LNCaP clone FGC (cell line): ENCODE results near the gene RNF150.

Experiments used
- DNase-seq: peaks from one replicate; pipeline ENCODE4 v3.0.0-alpha.2; 2011; ENCODE audit warnings: low read depth
- H3K4me3 ChIP-seq: 2 replicates; pipeline ENCODE4 v1.5.1; 2011; ENCODE audit warnings: mild to moderate bottlenecking, low read depth, low read length, control low read depth
- CTCF ChIP-seq: IDR thresholded peaks from 2 replicates; pipeline ENCODE4 v1.5.1; 2012; ENCODE audit warnings: mild to moderate bottlenecking; ENCODE audit not compliant: control insufficient read depth, insufficient read depth; ENCODE audit errors: extremely low read depth

The RNF150 gene

GRCh38 chr4:140935254-140935653 lies 198.0 kb downstream of the RNF150 start:
- TF ChIP-seq CTCF: no peak
- H3K4me3 ChIP-seq: no peak overlapping the region
- DNase-seq: no peak

- no peak overlapping the region for H3K4me3 ChIP-seq
- no peak for DNase-seq
- no peak for TF ChIP-seq CTCF
Observed at GRCh38 chr4:140932501-140933045, 200.7 kb downstream of the RNF150 start.

GRCh38 chr4:140931911-140932310 lies 201.4 kb downstream of the RNF150 start:
- TF ChIP-seq CTCF: no peak
- DNase-seq: no peak
- H3K4me3 ChIP-seq: no peak overlapping the region

GRCh38 chr4:140930557-140930956 lies 202.7 kb downstream of the RNF150 start:
- H3K4me3 ChIP-seq: no peak overlapping the region
- no peak for DNase-seq
- TF ChIP-seq CTCF: no peak

- no peak overlapping the region for H3K4me3 ChIP-seq
- no peak for DNase-seq
- TF ChIP-seq CTCF: no peak
Observed at GRCh38 chr4:140930011-140930410, 203.3 kb downstream of the RNF150 start.

GRCh38 chr4:140928880-140929279 lies 204.4 kb downstream of the RNF150 start:
- no peak for DNase-seq
- H3K4me3 ChIP-seq: no peak overlapping the region
- TF ChIP-seq CTCF: no peak

- TF ChIP-seq CTCF: no peak
- DNase-seq: no peak
- no peak overlapping the region for H3K4me3 ChIP-seq
Observed at GRCh38 chr4:140926672-140927071, 206.6 kb downstream of the RNF150 start.
